Brain microvascular endothelial cell (primary cell): Measurements from ENCODE around the gene CCDC157.

ENCODE experiments used
- DNase-seq: peaks from one replicate; pipeline ENCODE4 v3.0.0-alpha.2; 2020
- H3K27ac ChIP-seq: fragments of 250-450 bp; sonication (Bioruptor Pico); 2 replicates; pipeline ENCODE4 v1.5.1; 2020; ENCODE audit warnings: mild to moderate bottlenecking, moderate library complexity
- H3K27me3 ChIP-seq: fragments of 250-450 bp; sonication (Bioruptor Pico); replicated peaks from 2 replicates; pipeline ENCODE4 v1.5.1; 2020; ENCODE audit warnings: mild to moderate bottlenecking
- H3K36me3 ChIP-seq: fragments of 250-450 bp; sonication (Bioruptor Pico); replicated peaks from 2 replicates; pipeline ENCODE4 v1.5.1; 2020; ENCODE audit warnings: mild to moderate bottlenecking
- H3K4me3 ChIP-seq: 2 replicates; pipeline ENCODE4 v1.5.1; 2011; ENCODE audit warnings: low read depth, mild to moderate bottlenecking, control low read depth, low read length, moderate library complexity
- in situ Hi-C: cut with HindIII; loops from 2 replicates; pipeline ENCODE4 v1.10.0; 2017; ENCODE audit warnings: low sequenced_read_pairs, low pct_ligation_motif_present
- TF ChIP-seq, protein P1 (sequence below): IDR thresholded peaks from 2 replicates; pipeline ENCODE4 v1.5.1; 2011; ENCODE audit warnings: low read depth, mild to moderate bottlenecking, moderate library complexity, low read length, control low read depth, inconsistent platforms; ENCODE audit errors: missing control alignments

CCDC157 gene

DNA sequence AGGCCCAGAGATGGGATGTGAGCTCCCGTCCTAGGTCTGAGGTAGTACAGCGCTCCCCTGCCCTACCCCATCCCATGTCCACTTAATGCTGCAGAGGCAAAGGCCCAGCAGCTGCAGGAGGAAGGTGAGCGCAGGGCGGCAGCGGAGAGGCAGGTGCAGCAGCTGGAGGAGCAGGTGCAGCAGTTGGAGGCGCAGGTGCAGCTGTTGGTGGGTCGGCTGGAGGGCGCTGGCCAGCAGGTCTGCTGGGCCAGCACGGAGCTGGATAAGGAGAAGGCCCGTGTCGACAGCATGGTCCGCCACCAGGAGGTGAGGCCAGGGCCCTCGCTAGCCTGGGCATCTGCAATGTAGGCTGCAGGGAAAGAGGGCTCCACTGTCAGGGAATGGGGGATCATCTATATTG, 15.2 kb downstream of the CCDC157 start:
- H3K27me3 ChIP-seq, result no peaks in the 10 kb centered on the region
- TF ChIP-seq, protein P1, sequence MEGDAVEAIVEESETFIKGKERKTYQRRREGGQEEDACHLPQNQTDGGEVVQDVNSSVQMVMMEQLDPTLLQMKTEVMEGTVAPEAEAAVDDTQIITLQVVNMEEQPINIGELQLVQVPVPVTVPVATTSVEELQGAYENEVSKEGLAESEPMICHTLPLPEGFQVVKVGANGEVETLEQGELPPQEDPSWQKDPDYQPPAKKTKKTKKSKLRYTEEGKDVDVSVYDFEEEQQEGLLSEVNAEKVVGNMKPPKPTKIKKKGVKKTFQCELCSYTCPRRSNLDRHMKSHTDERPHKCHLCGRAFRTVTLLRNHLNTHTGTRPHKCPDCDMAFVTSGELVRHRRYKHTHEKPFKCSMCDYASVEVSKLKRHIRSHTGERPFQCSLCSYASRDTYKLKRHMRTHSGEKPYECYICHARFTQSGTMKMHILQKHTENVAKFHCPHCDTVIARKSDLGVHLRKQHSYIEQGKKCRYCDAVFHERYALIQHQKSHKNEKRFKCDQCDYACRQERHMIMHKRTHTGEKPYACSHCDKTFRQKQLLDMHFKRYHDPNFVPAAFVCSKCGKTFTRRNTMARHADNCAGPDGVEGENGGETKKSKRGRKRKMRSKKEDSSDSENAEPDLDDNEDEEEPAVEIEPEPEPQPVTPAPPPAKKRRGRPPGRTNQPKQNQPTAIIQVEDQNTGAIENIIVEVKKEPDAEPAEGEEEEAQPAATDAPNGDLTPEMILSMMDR, result no peak
- H3K36me3 ChIP-seq, result no peaks in the 10 kb centered on the region
- in situ Hi-C loops, result no loop called here
- DNase-seq, result no peak
- no peak overlapping the region for H3K4me3 ChIP-seq
- H3K27ac ChIP-seq, result no peak overlapping the region

DNA sequence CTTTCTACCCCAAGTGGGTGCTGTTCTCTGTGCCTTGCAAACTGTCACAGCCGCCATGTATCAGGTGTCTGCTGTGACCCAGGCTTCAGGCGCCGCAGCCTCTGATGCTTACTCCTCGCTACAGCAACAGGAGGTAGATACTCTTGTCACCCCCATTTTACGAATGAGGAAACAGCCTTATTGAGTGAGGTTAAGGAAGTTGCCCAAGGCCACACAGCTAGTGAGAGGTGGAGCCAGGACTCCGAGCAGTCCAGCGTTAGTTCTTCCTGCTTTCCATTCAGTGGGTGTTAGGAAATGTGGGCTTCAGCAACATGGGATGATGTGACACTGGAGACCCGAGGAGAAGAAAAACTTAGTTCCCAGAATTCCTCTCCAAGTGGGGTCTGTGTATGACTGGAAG, 16.1 kb downstream of the CCDC157 start:
- DNase-seq, result no peak
- Histone ChIP-seq H3K4me3 (no peak overlapping the region), H3K27ac (no peak overlapping the region), H3K36me3 (peaks cover 6% of the 10 kb centered on the region), H3K27me3 (no peaks in the 10 kb centered on the region)
- TF ChIP-seq, protein P1, result no peak
- in situ Hi-C loops, result no loop called here

DNA sequence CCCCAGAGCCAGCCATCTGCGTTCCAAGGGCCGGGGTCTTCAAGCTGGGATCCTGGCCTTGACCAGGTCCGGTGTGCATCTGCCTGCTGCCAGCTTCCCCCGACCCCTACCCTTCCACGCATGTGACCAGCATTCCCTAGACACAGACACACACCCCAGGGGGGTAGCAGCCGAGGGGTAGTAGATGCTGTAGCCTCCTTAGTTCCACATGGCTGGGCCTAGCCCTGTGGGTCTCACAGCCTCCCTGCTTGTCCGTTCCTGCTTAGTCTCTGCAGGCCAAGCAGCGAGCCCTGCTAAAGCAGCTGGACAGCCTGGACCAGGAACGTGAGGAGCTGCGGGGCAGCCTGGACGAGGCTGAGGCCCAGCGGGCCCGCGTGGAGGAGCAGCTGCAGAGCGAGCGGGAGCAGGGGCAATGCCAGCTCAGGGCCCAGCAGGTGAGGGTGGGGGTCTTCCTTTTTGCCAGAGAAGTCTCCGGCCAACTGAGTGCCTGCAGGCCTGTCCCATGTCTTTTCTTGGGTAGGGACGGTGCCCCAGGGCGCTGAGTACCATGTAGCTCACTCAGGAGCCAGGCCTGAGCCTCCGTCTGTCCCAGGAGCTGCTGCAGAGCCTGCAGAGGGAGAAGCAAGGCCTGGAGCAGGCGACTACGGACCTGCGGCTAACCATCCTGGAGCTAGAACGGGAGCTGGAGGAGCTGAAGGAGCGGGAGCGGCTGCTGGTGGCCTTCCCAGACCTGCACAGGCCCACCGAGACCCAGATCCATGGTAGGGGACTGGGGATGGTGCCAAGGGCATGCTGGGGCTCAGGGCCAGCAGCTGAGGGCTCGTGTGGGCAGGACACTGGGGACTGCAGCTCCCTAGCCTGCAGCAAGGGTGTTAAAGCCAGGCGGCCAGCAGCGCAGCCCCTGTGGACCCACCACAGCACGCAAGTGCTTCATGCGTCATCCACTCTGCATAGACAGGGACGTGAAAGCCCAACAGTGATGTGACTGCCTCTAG, 16.8 kb downstream of the CCDC157 start:
- in situ Hi-C loops, result no loop called here
- peaks cover 7% of the 10 kb centered on the region for H3K36me3 ChIP-seq
- H3K4me3 ChIP-seq, result no peak overlapping the region
- no peak for DNase-seq
- H3K27me3 ChIP-seq, result no peaks in the 10 kb centered on the region
- TF ChIP-seq, protein P1, result no peak
- H3K27ac ChIP-seq, result no peak overlapping the region

DNA sequence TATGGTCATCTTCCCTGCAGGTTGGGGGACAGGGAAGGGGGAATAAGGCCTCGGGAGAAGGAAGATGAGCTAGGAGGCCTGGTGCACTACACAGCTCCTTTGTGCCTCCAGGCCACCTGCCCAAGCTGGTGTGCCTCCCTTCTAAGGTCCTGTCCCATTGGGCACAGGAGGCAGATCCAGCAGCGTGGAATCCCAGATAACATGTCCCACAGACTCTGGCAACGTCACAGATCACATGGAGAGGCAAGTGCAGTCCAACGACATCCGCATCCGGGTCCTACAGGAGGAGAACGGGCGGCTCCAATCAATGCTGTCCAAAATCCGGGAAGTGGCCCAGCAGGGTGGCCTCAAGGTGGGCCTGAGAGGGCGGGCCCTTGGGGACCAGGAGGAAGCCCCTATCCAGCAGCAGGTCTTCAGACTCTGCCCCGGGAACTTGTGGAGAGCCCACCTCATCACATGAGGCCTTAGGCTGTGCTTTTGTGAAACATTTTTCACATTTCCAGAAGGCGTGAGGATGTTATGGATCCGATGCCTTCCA, 18.6 kb downstream of the CCDC157 start:
- in situ Hi-C loops, result no loop called here
- H3K27ac ChIP-seq, result no peak overlapping the region
- H3K4me3 ChIP-seq, result no peak overlapping the region
- H3K36me3 ChIP-seq, result peaks cover 17% of the 10 kb centered on the region
- TF ChIP-seq, protein P1, result no peak
- H3K27me3 ChIP-seq, result no peaks in the 10 kb centered on the region
- DNase-seq, result no peak

DNA sequence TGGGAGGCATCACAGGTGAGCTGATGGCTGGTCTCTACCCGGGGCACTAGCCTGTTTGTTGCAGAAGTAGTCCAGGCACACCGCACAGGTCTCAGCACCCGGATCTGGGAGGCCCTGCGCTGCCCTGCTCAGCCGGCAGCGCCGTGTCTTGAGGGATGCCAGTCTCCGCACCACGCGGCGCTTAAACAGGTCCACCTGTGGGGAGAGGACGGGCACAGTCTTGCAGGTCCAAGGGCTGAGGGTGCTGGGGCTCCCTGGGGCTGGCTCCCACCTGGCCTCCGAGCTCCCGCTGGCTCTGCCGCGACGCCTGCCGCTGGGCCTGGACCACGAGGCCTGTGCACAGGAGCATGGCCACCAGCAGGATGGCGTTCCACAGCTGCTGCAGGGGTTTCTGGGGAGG, 23.2 kb downstream of the CCDC157 start:
- in situ Hi-C loops, result no loop called here
- H3K27me3 ChIP-seq, result no peaks in the 10 kb centered on the region
- TF ChIP-seq, protein P1, result no peak
- H3K27ac ChIP-seq, result no peak overlapping the region
- no peak for DNase-seq
- peaks cover 27% of the 10 kb centered on the region for H3K36me3 ChIP-seq
- H3K4me3 ChIP-seq, result no peak overlapping the region
